ENCODE measurements around the gene AUNIP.

DNA sequence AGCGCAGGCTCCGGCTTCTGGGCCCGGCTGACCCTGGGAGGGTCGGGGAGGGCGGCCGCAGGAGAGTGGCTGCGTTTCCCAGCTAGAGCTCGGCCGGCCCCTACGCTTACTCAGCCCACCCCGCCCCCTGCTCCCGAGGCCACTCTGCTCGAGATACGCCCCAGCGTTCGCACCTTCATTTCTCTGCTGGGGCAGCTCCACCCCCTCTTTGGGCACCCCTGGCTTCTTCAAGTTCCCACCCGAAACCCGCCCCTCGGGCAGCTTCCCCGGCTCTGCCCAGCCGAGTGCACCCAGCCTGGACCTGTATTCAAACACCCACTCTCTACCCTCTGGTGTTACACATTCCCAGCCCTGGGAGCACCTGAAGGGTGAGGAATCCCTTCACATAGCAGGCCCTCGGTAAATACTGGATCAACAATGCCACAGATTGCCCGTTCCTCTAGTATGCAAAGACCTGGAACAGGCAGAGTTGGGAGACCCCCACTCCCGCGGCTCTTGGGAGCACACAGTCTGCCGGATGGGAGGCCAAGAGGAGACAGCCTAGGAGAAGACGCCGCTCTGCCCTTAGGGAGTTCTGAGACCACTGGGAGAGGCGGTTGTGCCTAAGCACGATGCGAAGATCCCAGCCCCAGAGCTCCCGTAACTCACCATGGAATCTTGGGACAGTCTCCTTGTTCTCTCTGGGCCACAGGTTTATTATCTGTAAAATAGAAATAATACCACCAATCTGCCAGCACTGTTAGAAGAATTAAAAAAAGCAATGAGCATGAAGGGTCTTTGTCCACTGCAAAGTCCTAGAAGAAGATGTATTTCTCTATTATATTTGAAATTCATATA, 16.8 kb upstream of the AUNIP start:
- no peak for TF ChIP-seq POLR2A (IDR thresholded peaks at IDR 0.05)
- TF ChIP-seq, protein P1, sequence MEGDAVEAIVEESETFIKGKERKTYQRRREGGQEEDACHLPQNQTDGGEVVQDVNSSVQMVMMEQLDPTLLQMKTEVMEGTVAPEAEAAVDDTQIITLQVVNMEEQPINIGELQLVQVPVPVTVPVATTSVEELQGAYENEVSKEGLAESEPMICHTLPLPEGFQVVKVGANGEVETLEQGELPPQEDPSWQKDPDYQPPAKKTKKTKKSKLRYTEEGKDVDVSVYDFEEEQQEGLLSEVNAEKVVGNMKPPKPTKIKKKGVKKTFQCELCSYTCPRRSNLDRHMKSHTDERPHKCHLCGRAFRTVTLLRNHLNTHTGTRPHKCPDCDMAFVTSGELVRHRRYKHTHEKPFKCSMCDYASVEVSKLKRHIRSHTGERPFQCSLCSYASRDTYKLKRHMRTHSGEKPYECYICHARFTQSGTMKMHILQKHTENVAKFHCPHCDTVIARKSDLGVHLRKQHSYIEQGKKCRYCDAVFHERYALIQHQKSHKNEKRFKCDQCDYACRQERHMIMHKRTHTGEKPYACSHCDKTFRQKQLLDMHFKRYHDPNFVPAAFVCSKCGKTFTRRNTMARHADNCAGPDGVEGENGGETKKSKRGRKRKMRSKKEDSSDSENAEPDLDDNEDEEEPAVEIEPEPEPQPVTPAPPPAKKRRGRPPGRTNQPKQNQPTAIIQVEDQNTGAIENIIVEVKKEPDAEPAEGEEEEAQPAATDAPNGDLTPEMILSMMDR (IDR thresholded peaks at IDR 0.05) = no peak

All from prostate gland (tissue), 2 donors.